Right atrium auricular region (tissue), 2 donors: ENCODE results near the gene PRKCI. TPM values are rescaled to one million over a fixed set of nuclear protein-coding genes. Genes with fewer than 3 reads are reported as not detected.

ENCODE experiments used
- DNase-seq: peaks from one replicate; pipeline ENCODE4 v3.0.0-alpha.2; 2019; ENCODE audit warnings: low spot score
- H3K27ac ChIP-seq, 2 donors: fragments of 200-600 bp; sonication (generic); 1 replicate in 1 of 2; 2 replicates in 1 of 2; pipeline ENCODE4 v1.5.1; 2016 to 2019
- H3K27me3 ChIP-seq, 2 donors: fragments of 200-600 bp; sonication (generic); one replicate each; pipeline versions ENCODE4 v1.5.1 to v1.6.0; 2017 to 2019
- H3K36me3 ChIP-seq: fragments of 200-600 bp; sonication (generic); one replicate; pipeline ENCODE4 v1.5.1; 2016
- H3K4me1 ChIP-seq, 2 donors: fragments of 200-600 bp; sonication (generic); one replicate each; pipeline versions ENCODE4 v1.5.1 to v1.6.0; 2017 to 2019
- H3K4me3 ChIP-seq, 2 donors: fragments of 200-600 bp; sonication (generic); 1 replicate in 1 of 2; 2 replicates in 1 of 2; pipeline ENCODE4 v1.5.1; 2017 to 2019; ENCODE audit warnings: mild to moderate bottlenecking in 1 of 2, moderate library complexity in 1 of 2
- H3K9me3 ChIP-seq, 2 donors: fragments of 200-600 bp; sonication (generic); one replicate each; pipeline ENCODE4 v1.5.1; 2019
- CTCF ChIP-seq, 2 donors: fragments of 200-600 bp; sonication (generic); IDR thresholded peaks; one replicate each; pipeline ENCODE4 v1.5.1; 2019; ENCODE audit warnings: antibody characterized with exemption in 2 of 2
- total RNA-seq, 2 donors: library from RNA; depleted of rRNA; stranded (reverse); fragments of >200 nt; gene quantifications; one replicate each; pipeline ENCODE4 v1.1.0, GENCODE V29; 2016

Gene PRKCI
- total RNA-seq, 2 donors from 2014 or later, result 17.4 to 20.0 TPM

DNA sequence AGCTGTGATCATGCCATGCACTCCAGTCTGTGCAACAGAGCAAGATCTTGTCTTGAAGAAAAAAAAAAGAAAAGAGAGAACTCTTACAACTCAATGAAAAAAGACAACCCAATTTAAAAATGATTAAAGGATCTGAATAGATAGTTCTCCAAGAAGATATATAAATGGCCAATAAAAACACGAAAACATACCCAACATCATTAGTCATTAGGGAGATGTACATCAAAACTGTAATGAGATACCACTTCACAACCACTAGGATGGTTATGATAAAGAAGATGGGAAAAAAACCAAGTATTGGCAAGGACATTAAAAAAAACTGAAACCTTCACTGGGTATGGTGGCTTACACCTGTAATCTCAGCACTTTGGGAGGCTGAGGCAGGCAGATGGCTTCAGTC is 2.4 kb upstream of the PRKCI start:
- peaks cover 0 to 9% of the 10 kb centered on the region in 2 donors for H3K9me3 ChIP-seq
- H3K27ac ChIP-seq, result no peak overlapping the region
- DNase-seq, result no peak
- no peaks in the 10 kb centered on the region for H3K27me3 ChIP-seq
- H3K4me1 ChIP-seq, result peaks cover 0 to 8% of the 10 kb centered on the region in 2 donors
- H3K36me3 ChIP-seq, result no peaks in the 10 kb centered on the region
- no peak for TF ChIP-seq CTCF (IDR thresholded peaks at IDR 0.05)
- H3K4me3 ChIP-seq, result no peak overlapping the region

- Histone ChIP-seq H3K27ac (no peak overlapping the region), H3K9me3 (peaks cover 0 to 9% of the 10 kb centered on the region in 2 donors), H3K4me1 (peaks cover 0 to 8% of the 10 kb centered on the region in 2 donors), H3K36me3 (no peaks in the 10 kb centered on the region), H3K27me3 (no peaks in the 10 kb centered on the region), H3K4me3 (no peak overlapping the region)
- DNase-seq, result no peak
- TF ChIP-seq CTCF (IDR thresholded peaks at IDR 0.05), result no peak
Measured at GRCh38 chr3:170220871-170221270, 1.4 kb upstream of the PRKCI start.

DNA sequence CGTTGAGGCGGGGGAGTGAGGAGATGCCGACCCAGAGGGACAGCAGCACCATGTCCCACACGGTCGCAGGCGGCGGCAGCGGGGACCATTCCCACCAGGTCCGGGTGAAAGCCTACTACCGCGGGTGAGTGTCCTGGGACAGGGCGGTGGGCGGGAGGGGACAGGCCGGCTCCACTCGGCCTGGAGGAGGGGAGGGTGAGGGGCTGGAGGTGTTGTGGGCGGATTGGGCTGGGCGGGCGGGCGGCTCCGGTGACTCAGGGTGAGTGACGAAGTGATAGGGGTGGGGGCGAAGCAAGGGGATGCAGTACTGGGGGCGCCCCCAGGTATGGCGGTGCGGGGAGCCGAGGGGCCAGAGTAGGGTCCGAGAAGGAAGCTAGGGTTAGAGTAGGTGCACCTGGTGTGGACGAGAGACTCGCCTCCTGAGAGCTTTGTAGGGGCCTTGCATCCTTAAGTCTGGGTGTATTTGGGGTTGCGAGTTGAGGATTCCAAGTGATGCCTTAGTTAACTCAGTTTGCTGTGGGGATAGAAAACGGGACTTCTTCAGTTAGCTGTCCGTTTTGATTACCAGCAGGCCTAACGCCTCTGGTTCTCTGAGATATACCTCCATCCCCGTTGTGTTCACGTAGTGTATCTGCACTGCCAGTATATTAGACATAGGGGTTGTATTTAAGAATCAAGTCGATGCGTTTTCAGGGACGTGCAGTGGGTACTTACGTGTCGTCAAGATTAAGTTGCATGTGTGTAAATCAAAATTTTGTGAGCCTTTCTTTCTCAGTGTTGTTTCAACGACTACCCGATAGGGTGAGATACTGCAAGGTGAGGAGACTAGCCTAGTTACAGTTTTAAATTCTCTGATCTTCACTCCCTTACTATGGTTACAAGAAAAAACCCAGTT is 670 bp downstream of the PRKCI start:
- Histone ChIP-seq H3K36me3 (no peaks in the 10 kb centered on the region), H3K4me3 (peak overlapping the region; percentile 98 to 100), H3K27ac (peak overlapping the region; percentile 90 to 93), H3K9me3 (peaks cover 0 to 9% of the 10 kb centered on the region in 2 donors), H3K27me3 (no peaks in the 10 kb centered on the region), H3K4me1 (peaks cover 0 to 14% of the 10 kb centered on the region in 2 donors)
- DNase-seq, result no peak
- TF ChIP-seq CTCF (IDR thresholded peaks at IDR 0.05), result peak in 1 of 2 donors; percentile 10

- DNase-seq, result no peak
- peaks cover 0 to 20% of the 10 kb centered on the region in 2 donors for H3K4me1 ChIP-seq
- no peaks in the 10 kb centered on the region for H3K9me3 ChIP-seq
- no peaks in the 10 kb centered on the region for H3K27me3 ChIP-seq
- no peak for TF ChIP-seq CTCF (IDR thresholded peaks at IDR 0.05)
- H3K36me3 ChIP-seq, result no peaks in the 10 kb centered on the region
- no peak overlapping the region for H3K4me3 ChIP-seq
- H3K27ac ChIP-seq, result no peak overlapping the region
Measured at GRCh38 chr3:170225166-170225565, 2.9 kb downstream of the PRKCI start.

- Histone ChIP-seq H3K4me1 (peaks cover 0 to 20% of the 10 kb centered on the region in 2 donors), H3K36me3 (no peaks in the 10 kb centered on the region), H3K4me3 (no peak overlapping the region), H3K9me3 (no peaks in the 10 kb centered on the region), H3K27me3 (no peaks in the 10 kb centered on the region), H3K27ac (no peak overlapping the region)
- no peak for TF ChIP-seq CTCF (IDR thresholded peaks at IDR 0.05)
- no peak for DNase-seq
Measured at GRCh38 chr3:170226426-170226960, 4.3 kb downstream of the PRKCI start.
